ENCODE data around the gene SEPSECS. TPM values are rescaled to one million over a fixed set of nuclear protein-coding genes. Genes with fewer than 3 reads are reported as not detected.

Gene SEPSECS
- polyA plus RNA-seq, 5 donors = 9.0 to 18.4 (median 15.6) TPM

GRCh38 chr4:25112366-25112994 is 47.8 kb downstream of the SEPSECS start:
- DNase-seq = no peak

- no peak for DNase-seq
Observed at GRCh38 chr4:25111648-25112196, 48.5 kb downstream of the SEPSECS start.

- no peak for DNase-seq
Observed at GRCh38 chr4:25110527-25111329, 49.5 kb downstream of the SEPSECS start.

GRCh38 chr4:25109511-25109910 is 50.7 kb downstream of the SEPSECS start:
- DNase-seq = no peak

- no peak for DNase-seq
Observed at GRCh38 chr4:25108556-25108955, 51.7 kb downstream of the SEPSECS start.

GRCh38 chr4:25107827-25108516 is 52.3 kb downstream of the SEPSECS start:
- no peak for DNase-seq

- no peak for DNase-seq
Observed at GRCh38 chr4:25106363-25107151, 53.7 kb downstream of the SEPSECS start.

- DNase-seq = no peak
Observed at GRCh38 chr4:25104591-25104990, 55.7 kb downstream of the SEPSECS start.

GRCh38 chr4:25103418-25103817 is 56.8 kb downstream of the SEPSECS start:
- no peak for DNase-seq

- DNase-seq = no peak
Observed at GRCh38 chr4:25101836-25102235, 58.4 kb downstream of the SEPSECS start.

- DNase-seq = no peak
Observed at GRCh38 chr4:25100710-25101109, 59.5 kb downstream of the SEPSECS start.

GRCh38 chr4:25100021-25100555 is 60.2 kb downstream of the SEPSECS start:
- no peak for DNase-seq

- peak; percentile 85 to 86 for DNase-seq
Observed at GRCh38 chr4:25098964-25099891, 61.0 kb downstream of the SEPSECS start.

GRCh38 chr4:25096981-25097443 is 63.2 kb downstream of the SEPSECS start:
- no peak for DNase-seq

- no peak for DNase-seq
Observed at GRCh38 chr4:25096251-25096980, 63.8 kb downstream of the SEPSECS start.

GRCh38 chr4:25095837-25096236 is 64.4 kb downstream of the SEPSECS start:
- DNase-seq = no peak

GRCh38 chr4:25092139-25092538 is 68.1 kb downstream of the SEPSECS start:
- no peak for DNase-seq

GRCh38 chr4:25090516-25090915 is 69.7 kb downstream of the SEPSECS start:
- no peak for DNase-seq

GRCh38 chr4:25089051-25089763 is 71.0 kb downstream of the SEPSECS start:
- DNase-seq = no peak
